Amygdala (tissue), 56 donors: ENCODE measurements around the gene POC1B.

Experiments used
- DNase-seq, 56 donors: peaks; one replicate each; lab custom pipeline; 2025; lab: John Stamatoyannopoulos, UW

POC1B gene

GRCh38 chr12:89539426-89540223, 13.8 kb upstream of the POC1B start:
- DNase-seq: no peak

- no peak for DNase-seq
These were observed 13.1 kb upstream of the POC1B start for GRCh38 chr12:89538897-89539296.

- no peak for DNase-seq
These were observed 11.5 kb upstream of the POC1B start for GRCh38 chr12:89537389-89537788.

GRCh38 chr12:89529738-89530137, 3.9 kb upstream of the POC1B start:
- DNase-seq: peak in 1 of 56 donors; percentile 57

GRCh38 chr12:89528434-89528833, 2.6 kb upstream of the POC1B start:
- no peak for DNase-seq

- DNase-seq: peak in 30 of 56 donors; percentile 19 to 76 (median 46)
These were observed 483 bp downstream of the POC1B start for GRCh38 chr12:89525305-89525823.

- peak in 53 of 56 donors; percentile 19 to 82 (median 66) for DNase-seq
These were observed 1.1 kb downstream of the POC1B start, which contains the start of gene GALNT4 for GRCh38 chr12:89524541-89525304. Gene GALNT4, minus strand, starts transcription at chr12:89524796. Its CDS starts 247 bp downstream, at chr12:89524549.

GRCh38 chr12:89523843-89524540, 1.9 kb downstream of the POC1B start:
- no peak for DNase-seq

GRCh38 chr12:89523393-89523792, 2.5 kb downstream of the POC1B start:
- DNase-seq: no peak

GRCh38 chr12:89521364-89522223, 4.3 kb downstream of the POC1B start:
- DNase-seq: no peak

- no peak for DNase-seq
These were observed 8.1 kb downstream of the POC1B start for GRCh38 chr12:89517720-89518119.

GRCh38 chr12:89516633-89517032, 9.2 kb downstream of the POC1B start:
- no peak for DNase-seq

- no peak for DNase-seq
These were observed 11.1 kb downstream of the POC1B start for GRCh38 chr12:89514751-89515150.

GRCh38 chr12:89513544-89513943, 12.3 kb downstream of the POC1B start:
- DNase-seq: no peak

GRCh38 chr12:89507015-89507824, 18.6 kb downstream of the POC1B start:
- no peak for DNase-seq

- DNase-seq: no peak
These were observed 19.8 kb downstream of the POC1B start for GRCh38 chr12:89506050-89506449.

- DNase-seq: no peak
These were observed 21.1 kb downstream of the POC1B start for GRCh38 chr12:89504560-89505346.

GRCh38 chr12:89501793-89502192, 24.1 kb downstream of the POC1B start:
- no peak for DNase-seq
